Measurements from ENCODE around the gene EIF3K.

The EIF3K gene

GRCh38 chr19:38638461-38638860 lies 19.5 kb downstream of the EIF3K start:
- no peak for DNase-seq
- Histone ChIP-seq H3F3A (ENCODE audit: insufficient read depth, low read length) (no peaks in the 10 kb centered on the region; the same call in 1 of the 2 replicates), H3K9ac (ENCODE audit: low read length) (no peak overlapping the region), H3K4me1 (ENCODE audit: low read length) (peaks cover 6% of the 10 kb centered on the region), H3K36me3 (replicated peaks; ENCODE audit: insufficient read depth, low read length) (no peaks in the 10 kb centered on the region), H3K27ac (ENCODE audit: low read length) (no peak overlapping the region), H2AFZ (ENCODE audit: low read length) (no peak overlapping the region), H3K9me2 (replicated peaks; ENCODE audit: insufficient read depth, low read length) (no peaks in the 10 kb centered on the region), H3K4me2 (ENCODE audit: low read depth, low read length) (no peak overlapping the region), H3K27me3 (replicated peaks; ENCODE audit: insufficient read depth, low read length) (no peaks in the 10 kb centered on the region), H4K20me1 (ENCODE audit: insufficient read depth, low read length) (no peaks in the 10 kb centered on the region), H3K4me3 (ENCODE audit: low read length) (no peak overlapping the region), H3K79me2 (ENCODE audit: low read length) (no peaks in the 10 kb centered on the region), H3K9me3 (replicated peaks; ENCODE audit: insufficient read depth, low read length) (no peaks in the 10 kb centered on the region)
- TF ChIP-seq EZH2 (optimal IDR thresholded peaks at IDR 0.05; ENCODE audit: low read depth, low read length) (no peak), EZH2phosphoT487 (IDR thresholded peaks at IDR 0.05; ENCODE audit: low read length) (no peak), CTCF (IDR thresholded peaks at IDR 0.05; ENCODE audit: low read length) (no peak)

- Histone ChIP-seq H3K9me3 (replicated peaks; ENCODE audit: insufficient read depth, low read length) (no peaks in the 10 kb centered on the region), H2AFZ (ENCODE audit: low read length) (no peak overlapping the region), H3K9me2 (replicated peaks; ENCODE audit: insufficient read depth, low read length) (no peaks in the 10 kb centered on the region), H3K79me2 (ENCODE audit: low read length) (no peaks in the 10 kb centered on the region), H3K27ac (ENCODE audit: low read length) (no peak overlapping the region), H3K4me3 (ENCODE audit: low read length) (no peak overlapping the region), H3K4me2 (ENCODE audit: low read depth, low read length) (no peak overlapping the region), H3K4me1 (ENCODE audit: low read length) (peaks cover 6% of the 10 kb centered on the region), H3K36me3 (replicated peaks; ENCODE audit: insufficient read depth, low read length) (no peaks in the 10 kb centered on the region), H3K27me3 (replicated peaks; ENCODE audit: insufficient read depth, low read length) (no peaks in the 10 kb centered on the region), H3K9ac (ENCODE audit: low read length) (no peak overlapping the region), H4K20me1 (ENCODE audit: insufficient read depth, low read length) (no peaks in the 10 kb centered on the region), H3F3A (ENCODE audit: insufficient read depth, low read length) (no peaks in the 10 kb centered on the region; the same call in 1 of the 2 replicates)
- no peak for DNase-seq
- no peak for TF ChIP-seq CTCF (IDR thresholded peaks at IDR 0.05; ENCODE audit: low read length)
- TF ChIP-seq EZH2phosphoT487 (IDR thresholded peaks at IDR 0.05; ENCODE audit: low read length), result no peak
- no peak for TF ChIP-seq EZH2 (optimal IDR thresholded peaks at IDR 0.05; ENCODE audit: low read depth, low read length)
Observed at GRCh38 chr19:38639679-38640078, 20.7 kb downstream of the EIF3K start.

- Histone ChIP-seq H3K36me3 (replicated peaks; ENCODE audit: insufficient read depth, low read length) (no peaks in the 10 kb centered on the region), H3F3A (ENCODE audit: insufficient read depth, low read length) (no peaks in the 10 kb centered on the region; the same call in 1 of the 2 replicates), H3K9ac (ENCODE audit: low read length) (no peak overlapping the region), H3K27ac (ENCODE audit: low read length) (no peak overlapping the region), H2AFZ (ENCODE audit: low read length) (no peak overlapping the region), H4K20me1 (ENCODE audit: insufficient read depth, low read length) (no peaks in the 10 kb centered on the region), H3K4me3 (ENCODE audit: low read length) (no peak overlapping the region), H3K9me2 (replicated peaks; ENCODE audit: insufficient read depth, low read length) (no peaks in the 10 kb centered on the region), H3K79me2 (ENCODE audit: low read length) (no peaks in the 10 kb centered on the region), H3K4me1 (ENCODE audit: low read length) (peaks cover 6% of the 10 kb centered on the region), H3K4me2 (ENCODE audit: low read depth, low read length) (no peak overlapping the region), H3K9me3 (replicated peaks; ENCODE audit: insufficient read depth, low read length) (no peaks in the 10 kb centered on the region), H3K27me3 (replicated peaks; ENCODE audit: insufficient read depth, low read length) (no peaks in the 10 kb centered on the region)
- no peak for TF ChIP-seq EZH2phosphoT487 (IDR thresholded peaks at IDR 0.05; ENCODE audit: low read length)
- no peak for TF ChIP-seq EZH2 (optimal IDR thresholded peaks at IDR 0.05; ENCODE audit: low read depth, low read length)
- no peak for TF ChIP-seq CTCF (IDR thresholded peaks at IDR 0.05; ENCODE audit: low read length)
- no peak for DNase-seq
Observed at GRCh38 chr19:38640368-38640767, 21.4 kb downstream of the EIF3K start.
